ENCODE data around the gene REP15. TPM values are rescaled to one million over a fixed set of nuclear protein-coding genes. Genes with fewer than 3 reads are reported as not detected.

The REP15 gene
- total RNA-seq, 3 donors from 2014 or later = 0.64 to 3.3 (median 1.8) TPM

DNA sequence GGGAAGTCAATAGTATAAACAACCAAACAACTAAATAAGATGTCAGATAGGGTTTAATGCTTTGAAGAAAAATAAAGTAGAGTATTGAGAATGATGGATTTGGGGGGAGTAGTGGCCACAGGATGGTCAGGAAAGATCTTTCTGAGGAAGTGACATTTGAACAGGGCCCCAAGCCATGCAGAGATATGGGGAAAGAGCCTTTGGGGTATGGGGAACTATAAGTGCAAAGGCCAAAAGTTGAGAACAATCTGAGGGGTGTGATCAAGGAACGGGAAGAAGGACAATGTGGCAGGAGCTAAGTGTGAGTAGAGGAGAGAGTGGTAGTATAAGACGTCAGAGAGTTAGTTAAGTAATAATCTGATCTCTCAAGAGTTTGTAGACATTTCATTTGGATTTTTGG lies 15.7 kb downstream of the REP15 start:
- intact Hi-C loops (cut with DNase I; ENCODE audit: low total_unique reads) = no loop called here
- Histone ChIP-seq H3K4me3 (peak overlapping the region in 2 of 3 donors; percentile 95 to 97), H3K27me3 (no peaks in the 10 kb centered on the region), H3K27ac (no peak overlapping the region), H3K36me3 (no peaks in the 10 kb centered on the region), H3K4me1 (peaks cover 0 to 12% of the 10 kb centered on the region in 2 donors), H3K9me3 (no peaks in the 10 kb centered on the region)
- no peak for DNase-seq (ENCODE audit: low spot score in 2 of 2)
- TF ChIP-seq POLR2AphosphoS5 (IDR thresholded peaks at IDR 0.05) (no peak), POLR2A (IDR thresholded peaks at IDR 0.05) (no peak), CTCF (IDR thresholded peaks at IDR 0.05) (no peak)

- DNase-seq (ENCODE audit: low spot score in 2 of 2) = no peak
- Histone ChIP-seq H3K4me1 (no peaks in the 10 kb centered on the region), H3K9me3 (no peaks in the 10 kb centered on the region), H3K4me3 (no peak overlapping the region), H3K27me3 (no peaks in the 10 kb centered on the region), H3K27ac (no peak overlapping the region), H3K36me3 (no peaks in the 10 kb centered on the region)
- TF ChIP-seq CTCF (IDR thresholded peaks at IDR 0.05) (no peak), POLR2AphosphoS5 (IDR thresholded peaks at IDR 0.05) (no peak), POLR2A (IDR thresholded peaks at IDR 0.05) (no peak)
- intact Hi-C loops (cut with DNase I; ENCODE audit: low total_unique reads) = no loop called here
These were observed 27.0 kb downstream of the REP15 start for GRCh38 chr12:27723212-27723611.

DNA sequence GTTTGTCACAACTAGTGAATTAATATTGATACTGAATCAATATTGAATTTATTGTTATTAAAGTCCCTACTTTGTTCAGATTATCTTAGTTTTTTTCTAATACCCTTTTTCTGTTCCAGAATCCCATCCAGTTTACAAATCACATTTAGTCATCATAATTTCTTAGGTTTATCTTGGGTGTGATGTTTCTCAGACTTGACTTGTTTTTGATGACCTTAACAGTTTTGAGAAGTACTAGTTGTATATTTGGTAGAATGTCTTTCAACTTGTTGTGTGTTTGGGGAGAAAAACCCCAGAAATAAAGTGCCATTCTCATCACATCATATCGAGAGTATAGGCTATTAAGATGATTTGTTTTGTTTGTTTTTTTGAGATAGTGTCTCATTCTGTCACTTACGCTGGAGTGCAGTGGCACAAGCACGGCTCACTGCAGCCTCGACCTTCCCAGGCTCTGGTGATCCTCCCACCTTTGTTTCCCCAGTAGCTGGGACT lies 33.9 kb downstream of the REP15 start:
- TF ChIP-seq CTCF (IDR thresholded peaks at IDR 0.05) = no peak
- no peak for TF ChIP-seq POLR2A (IDR thresholded peaks at IDR 0.05)
- TF ChIP-seq POLR2AphosphoS5 (IDR thresholded peaks at IDR 0.05) = no peak
- Histone ChIP-seq H3K27me3 (no peaks in the 10 kb centered on the region), H3K27ac (no peak overlapping the region), H3K36me3 (no peaks in the 10 kb centered on the region), H3K9me3 (no peaks in the 10 kb centered on the region), H3K4me3 (no peak overlapping the region), H3K4me1 (no peaks in the 10 kb centered on the region)
- DNase-seq (ENCODE audit: low spot score in 2 of 2) = no peak
- intact Hi-C loops (cut with DNase I; ENCODE audit: low total_unique reads) = no loop called here

- DNase-seq (ENCODE audit: low spot score in 2 of 2) = no peak
- Histone ChIP-seq H3K27me3 (no peaks in the 10 kb centered on the region), H3K4me3 (no peak overlapping the region), H3K4me1 (no peaks in the 10 kb centered on the region), H3K36me3 (peaks cover 2% of the 10 kb centered on the region), H3K27ac (no peak overlapping the region), H3K9me3 (no peaks in the 10 kb centered on the region)
- intact Hi-C loops (cut with DNase I; ENCODE audit: low total_unique reads) = no loop called here
- TF ChIP-seq POLR2A (IDR thresholded peaks at IDR 0.05) (no peak), CTCF (IDR thresholded peaks at IDR 0.05) (no peak), POLR2AphosphoS5 (IDR thresholded peaks at IDR 0.05) (no peak)
These were observed 36.0 kb downstream of the REP15 start for GRCh38 chr12:27732281-27732680.

DNA sequence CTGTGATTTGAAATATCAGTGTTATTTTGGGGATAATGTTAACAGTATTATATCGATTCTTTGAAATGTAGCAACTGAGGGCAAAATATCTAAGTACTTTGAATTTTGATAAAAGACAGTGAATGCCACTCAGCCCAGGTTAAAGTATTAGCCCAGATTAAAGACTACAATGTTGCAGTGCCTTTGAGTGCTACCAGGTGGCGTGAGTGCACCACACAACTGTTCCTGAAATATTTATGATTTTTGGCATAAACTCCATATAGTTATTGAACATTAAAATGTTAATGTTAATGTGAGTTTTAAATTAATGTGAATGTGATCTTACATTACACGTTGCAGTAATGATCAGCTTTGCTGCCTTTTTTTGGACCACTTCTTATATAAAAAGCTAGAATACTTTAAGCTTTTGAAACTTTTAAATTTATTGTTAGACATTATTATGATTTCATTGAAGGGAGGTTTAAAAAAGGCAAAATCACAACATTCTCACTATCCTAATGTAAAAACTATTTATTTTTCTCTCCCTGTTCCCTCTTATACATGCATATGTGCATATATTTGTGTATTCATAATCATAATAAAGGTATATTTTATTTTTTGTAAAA lies 36.9 kb downstream of the REP15 start:
- Histone ChIP-seq H3K4me3 (no peak overlapping the region), H3K27me3 (no peaks in the 10 kb centered on the region), H3K9me3 (no peaks in the 10 kb centered on the region), H3K4me1 (no peaks in the 10 kb centered on the region), H3K27ac (no peak overlapping the region), H3K36me3 (peaks cover 11% of the 10 kb centered on the region)
- DNase-seq (ENCODE audit: low spot score in 2 of 2) = no peak
- intact Hi-C loops (cut with DNase I; ENCODE audit: low total_unique reads) = no loop called here
- no peak for TF ChIP-seq POLR2AphosphoS5 (IDR thresholded peaks at IDR 0.05)
- peak; percentile 57 to 81 (median 76) for TF ChIP-seq CTCF (IDR thresholded peaks at IDR 0.05)
